Adrenal gland (tissue), 5 donors: ENCODE data around the gene CEACAM8.

Source experiments
- CTCF ChIP-seq, 6 experiments: fragments of 450-650 bp in 4 of 6; fragments of 200-600 bp in 2 of 6; sonication (generic) in 1 of 6; IDR thresholded peaks; 1 replicate in 5 of 6; 2 replicates in 1 of 6; pipeline versions ENCODE4 v1.5.1 to v1.8.0; 2016 to 2021; ENCODE audit warnings: antibody characterized with exemption in 6 of 6, mild to moderate bottlenecking in 2 of 6, moderate library complexity in 1 of 6
- POLR2A ChIP-seq, 2 donors: fragments of 450-650 bp; IDR thresholded peaks; one replicate each; pipeline ENCODE4 v1.6.1; 2017; ENCODE audit warnings: antibody characterized with exemption in 2 of 2, mild to moderate bottlenecking in 2 of 2, moderate library complexity in 1 of 2
- donor health status: DM: no; HTN: no; CAD: no.

GRCh38 chr19:42553292-42554045 is 41.3 kb downstream of the CEACAM8 start:
- TF ChIP-seq CTCF (IDR thresholded peaks at IDR 0.05) (no peak), POLR2A (IDR thresholded peaks at IDR 0.05) (no peak)
